NCI-H748 treated with DMSO at 0.1 percent for 48 hours (cell line): ENCODE measurements around the gene SLC6A1.

Source experiments
- DNase-seq: peaks from one replicate; lab custom pipeline; 2025; lab: John Stamatoyannopoulos, UW

The SLC6A1 gene

GRCh38 chr3:10970306-10970960 lies 22.1 kb upstream of the SLC6A1 start:
- DNase-seq = no peak

GRCh38 chr3:10972072-10972782 lies 20.3 kb upstream of the SLC6A1 start:
- DNase-seq = no peak

GRCh38 chr3:10973046-10973595 lies 19.4 kb upstream of the SLC6A1 start:
- no peak for DNase-seq

- no peak for DNase-seq
These were observed 18.4 kb upstream of the SLC6A1 start for GRCh38 chr3:10974131-10974530.

GRCh38 chr3:10974746-10975375 lies 17.7 kb upstream of the SLC6A1 start:
- no peak for DNase-seq

- DNase-seq = no peak
These were observed 16.8 kb upstream of the SLC6A1 start for GRCh38 chr3:10975695-10976234.

- DNase-seq = no peak
These were observed 15.8 kb upstream of the SLC6A1 start for GRCh38 chr3:10976770-10977169.

- DNase-seq = no peak
These were observed 14.5 kb upstream of the SLC6A1 start for GRCh38 chr3:10977892-10978510.

GRCh38 chr3:10978956-10979355 lies 13.6 kb upstream of the SLC6A1 start:
- no peak for DNase-seq

- DNase-seq = no peak
These were observed 12.2 kb upstream of the SLC6A1 start for GRCh38 chr3:10980312-10980711.

GRCh38 chr3:10981031-10981430 lies 11.5 kb upstream of the SLC6A1 start:
- no peak for DNase-seq

- DNase-seq = no peak
These were observed 10.6 kb upstream of the SLC6A1 start for GRCh38 chr3:10981961-10982360.

GRCh38 chr3:10982782-10983181 lies 9.8 kb upstream of the SLC6A1 start:
- DNase-seq = no peak

GRCh38 chr3:10983219-10983916 lies 9.2 kb upstream of the SLC6A1 start:
- peak; percentile 1 for DNase-seq

- DNase-seq = no peak
These were observed 8.1 kb upstream of the SLC6A1 start for GRCh38 chr3:10984371-10984896.

- no peak for DNase-seq
These were observed 7.4 kb upstream of the SLC6A1 start for GRCh38 chr3:10985181-10985580.

- no peak for DNase-seq
These were observed 6.0 kb upstream of the SLC6A1 start for GRCh38 chr3:10986592-10986991.

GRCh38 chr3:10988001-10988665 lies 4.4 kb upstream of the SLC6A1 start:
- no peak for DNase-seq

GRCh38 chr3:10988991-10989484 lies 3.5 kb upstream of the SLC6A1 start:
- DNase-seq = no peak

GRCh38 chr3:10992943-10993728 lies 588 bp downstream of the SLC6A1 start:
- no peak for DNase-seq
